ENCODE measurements around the gene OR52A1.

Gene OR52A1

GRCh38 chr11:5131584-5132335 lies 22.8 kb downstream of the OR52A1 start:
- Histone ChIP-seq H4K20me1 (ENCODE audit: control insufficient read depth, insufficient read depth, low read depth, low read length) (no peaks in the 10 kb centered on the region), H3K4me1 (ENCODE audit: control insufficient read depth, low read length) (no peaks in the 10 kb centered on the region), H3K4me2 (ENCODE audit: low read length) (no peak overlapping the region), H3K9me2 (replicated peaks; ENCODE audit: control insufficient read depth, low read length) (no peaks in the 10 kb centered on the region), H3K36me3 (ENCODE audit: control insufficient read depth, low read length) (no peaks in the 10 kb centered on the region), H3K27me3 (ENCODE audit: control insufficient read depth, low read length) (no peaks in the 10 kb centered on the region), H3K27ac (ENCODE audit: low read depth, low read length) (no peak overlapping the region), H3K4me3 (ENCODE audit: low read length) (no peak overlapping the region), H3K9me3 (ENCODE audit: control insufficient read depth, insufficient read depth, low read length) (no peaks in the 10 kb centered on the region), H3K79me2 (ENCODE audit: control insufficient read depth, low read length) (no peaks in the 10 kb centered on the region), H3F3A (ENCODE audit: control insufficient read depth, insufficient read depth) (no peaks in the 10 kb centered on the region)
- TF ChIP-seq CTCF (IDR thresholded peaks at IDR 0.05; ENCODE audit: low read depth, low read length, poor library complexity, severe bottlenecking) (no peak), EZH2phosphoT487 (IDR thresholded peaks at IDR 0.05; ENCODE audit: borderline replicate concordance, low read length) (no peak)

GRCh38 chr11:5129457-5129877 lies 25.1 kb downstream of the OR52A1 start:
- H3K27me3 ChIP-seq (ENCODE audit: control insufficient read depth, low read length), result no peaks in the 10 kb centered on the region
- H3K79me2 ChIP-seq (ENCODE audit: control insufficient read depth, low read length), result no peaks in the 10 kb centered on the region
- no peaks in the 10 kb centered on the region for H4K20me1 ChIP-seq (ENCODE audit: control insufficient read depth, insufficient read depth, low read depth, low read length)
- TF ChIP-seq CTCF (IDR thresholded peaks at IDR 0.05; ENCODE audit: low read depth, low read length, poor library complexity, severe bottlenecking) (no peak), EZH2phosphoT487 (IDR thresholded peaks at IDR 0.05; ENCODE audit: borderline replicate concordance, low read length) (no peak)
- H3K4me2 ChIP-seq (ENCODE audit: low read length), result no peak overlapping the region
- H3K36me3 ChIP-seq (ENCODE audit: control insufficient read depth, low read length), result no peaks in the 10 kb centered on the region
- H3F3A ChIP-seq (ENCODE audit: control insufficient read depth, insufficient read depth), result no peaks in the 10 kb centered on the region
- H3K9me2 ChIP-seq (replicated peaks; ENCODE audit: control insufficient read depth, low read length), result no peaks in the 10 kb centered on the region
- no peaks in the 10 kb centered on the region for H3K9me3 ChIP-seq (ENCODE audit: control insufficient read depth, insufficient read depth, low read length)
- H3K4me1 ChIP-seq (ENCODE audit: control insufficient read depth, low read length), result no peaks in the 10 kb centered on the region
- H3K27ac ChIP-seq (ENCODE audit: low read depth, low read length), result no peak overlapping the region
- no peak overlapping the region for H3K4me3 ChIP-seq (ENCODE audit: low read length)

- Histone ChIP-seq H3K27ac (ENCODE audit: low read depth, low read length) (no peak overlapping the region), H3K27me3 (ENCODE audit: control insufficient read depth, low read length) (no peaks in the 10 kb centered on the region), H3K9me2 (replicated peaks; ENCODE audit: control insufficient read depth, low read length) (no peaks in the 10 kb centered on the region), H3K4me2 (ENCODE audit: low read length) (no peak overlapping the region), H3K4me1 (ENCODE audit: control insufficient read depth, low read length) (no peaks in the 10 kb centered on the region), H4K20me1 (ENCODE audit: control insufficient read depth, insufficient read depth, low read depth, low read length) (no peaks in the 10 kb centered on the region), H3K36me3 (ENCODE audit: control insufficient read depth, low read length) (no peaks in the 10 kb centered on the region), H3F3A (ENCODE audit: control insufficient read depth, insufficient read depth) (no peaks in the 10 kb centered on the region), H3K4me3 (ENCODE audit: low read length) (no peak overlapping the region), H3K79me2 (ENCODE audit: control insufficient read depth, low read length) (no peaks in the 10 kb centered on the region), H3K9me3 (ENCODE audit: control insufficient read depth, insufficient read depth, low read length) (no peaks in the 10 kb centered on the region)
- TF ChIP-seq EZH2phosphoT487 (IDR thresholded peaks at IDR 0.05; ENCODE audit: borderline replicate concordance, low read length) (no peak), CTCF (IDR thresholded peaks at IDR 0.05; ENCODE audit: low read depth, low read length, poor library complexity, severe bottlenecking) (no peak)
These were observed 29.5 kb downstream of the OR52A1 start for GRCh38 chr11:5124891-5125620.

Data from DOHH2 (cell line).